Osteocyte (in vitro differentiated cells): ENCODE data around the gene ST8SIA5. TPM values are rescaled to one million over a fixed set of nuclear protein-coding genes. Genes with fewer than 3 reads are reported as not detected.

Experiments
- DNase-seq: peaks from one replicate; pipeline ENCODE4 v3.0.0; 2021; ENCODE audit warnings: mixed read lengths; ENCODE audit not compliant: unreplicated experiment; ENCODE audit errors: extremely low spot score
- H3K27ac Mint-ChIP-seq: one replicate; pipeline ENCODE4 v1.8.0; 2021; ENCODE audit warnings: mild to moderate bottlenecking, mixed read lengths; ENCODE audit not compliant: unreplicated experiment
- H3K27me3 Mint-ChIP-seq: one replicate; pipeline ENCODE4 v1.8.0; 2021; ENCODE audit warnings: mixed read lengths; ENCODE audit not compliant: unreplicated experiment
- H3K36me3 Mint-ChIP-seq: one replicate; pipeline ENCODE4 v1.8.0; 2021; ENCODE audit warnings: mixed read lengths; ENCODE audit not compliant: unreplicated experiment
- H3K4me1 Mint-ChIP-seq: one replicate; pipeline ENCODE4 v1.8.0; 2021; ENCODE audit warnings: mixed read lengths; ENCODE audit not compliant: unreplicated experiment
- H3K4me3 Mint-ChIP-seq: one replicate; pipeline ENCODE4 v1.8.0; 2021; ENCODE audit warnings: mild to moderate bottlenecking, moderate library complexity, mixed read lengths; ENCODE audit not compliant: unreplicated experiment
- H3K9me3 Mint-ChIP-seq: one replicate; pipeline ENCODE4 v1.8.0; 2021; ENCODE audit warnings: mixed read lengths; ENCODE audit not compliant: unreplicated experiment
- total RNA-seq: library from RNA; stranded (reverse); gene quantifications from 2 replicates; pipeline ENCODE4 v1.2.1, GENCODE V29; 2021
- TF ChIP-seq, protein P1 (sequence below): fragments of 200-600 bp; sonication (generic); IDR thresholded peaks from 2 replicates; pipeline ENCODE4 v1.5.0; 2021; ENCODE audit warnings: antibody characterized with exemption, mild to moderate bottlenecking, moderate library complexity

Gene ST8SIA5
- total RNA-seq, 1 donor from 2014 or later: 0.30 TPM

DNA sequence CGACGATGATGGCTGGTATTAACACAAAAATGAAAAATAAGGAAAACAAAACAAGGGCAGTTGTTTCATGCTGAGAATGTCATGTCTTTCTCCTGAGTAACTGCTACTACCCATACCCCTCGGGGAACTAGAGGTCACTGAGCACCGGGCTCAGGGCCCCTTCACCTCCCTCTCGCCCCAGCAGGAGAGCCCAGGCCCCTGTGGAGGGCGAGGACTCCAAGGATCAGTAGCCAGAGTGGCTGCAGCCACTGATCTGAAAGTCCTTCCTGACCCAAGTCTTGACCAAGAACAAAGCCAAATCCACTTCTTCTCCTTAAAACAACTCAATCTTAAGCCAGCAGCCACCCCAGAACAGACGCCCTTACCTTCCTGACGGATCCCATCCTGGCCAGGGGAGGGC is 25.5 kb downstream of the ST8SIA5 start:
- no peak overlapping the region for H3K4me3 Mint-ChIP-seq
- no peaks in the 10 kb centered on the region for H3K27me3 Mint-ChIP-seq
- peak; percentile 46 for DNase-seq
- TF ChIP-seq, protein P1, sequence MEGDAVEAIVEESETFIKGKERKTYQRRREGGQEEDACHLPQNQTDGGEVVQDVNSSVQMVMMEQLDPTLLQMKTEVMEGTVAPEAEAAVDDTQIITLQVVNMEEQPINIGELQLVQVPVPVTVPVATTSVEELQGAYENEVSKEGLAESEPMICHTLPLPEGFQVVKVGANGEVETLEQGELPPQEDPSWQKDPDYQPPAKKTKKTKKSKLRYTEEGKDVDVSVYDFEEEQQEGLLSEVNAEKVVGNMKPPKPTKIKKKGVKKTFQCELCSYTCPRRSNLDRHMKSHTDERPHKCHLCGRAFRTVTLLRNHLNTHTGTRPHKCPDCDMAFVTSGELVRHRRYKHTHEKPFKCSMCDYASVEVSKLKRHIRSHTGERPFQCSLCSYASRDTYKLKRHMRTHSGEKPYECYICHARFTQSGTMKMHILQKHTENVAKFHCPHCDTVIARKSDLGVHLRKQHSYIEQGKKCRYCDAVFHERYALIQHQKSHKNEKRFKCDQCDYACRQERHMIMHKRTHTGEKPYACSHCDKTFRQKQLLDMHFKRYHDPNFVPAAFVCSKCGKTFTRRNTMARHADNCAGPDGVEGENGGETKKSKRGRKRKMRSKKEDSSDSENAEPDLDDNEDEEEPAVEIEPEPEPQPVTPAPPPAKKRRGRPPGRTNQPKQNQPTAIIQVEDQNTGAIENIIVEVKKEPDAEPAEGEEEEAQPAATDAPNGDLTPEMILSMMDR: no peak
- no peak overlapping the region for H3K27ac Mint-ChIP-seq
- H3K9me3 Mint-ChIP-seq: peaks cover 20% of the 10 kb centered on the region
- no peaks in the 10 kb centered on the region for H3K4me1 Mint-ChIP-seq
- H3K36me3 Mint-ChIP-seq: no peaks in the 10 kb centered on the region

DNA sequence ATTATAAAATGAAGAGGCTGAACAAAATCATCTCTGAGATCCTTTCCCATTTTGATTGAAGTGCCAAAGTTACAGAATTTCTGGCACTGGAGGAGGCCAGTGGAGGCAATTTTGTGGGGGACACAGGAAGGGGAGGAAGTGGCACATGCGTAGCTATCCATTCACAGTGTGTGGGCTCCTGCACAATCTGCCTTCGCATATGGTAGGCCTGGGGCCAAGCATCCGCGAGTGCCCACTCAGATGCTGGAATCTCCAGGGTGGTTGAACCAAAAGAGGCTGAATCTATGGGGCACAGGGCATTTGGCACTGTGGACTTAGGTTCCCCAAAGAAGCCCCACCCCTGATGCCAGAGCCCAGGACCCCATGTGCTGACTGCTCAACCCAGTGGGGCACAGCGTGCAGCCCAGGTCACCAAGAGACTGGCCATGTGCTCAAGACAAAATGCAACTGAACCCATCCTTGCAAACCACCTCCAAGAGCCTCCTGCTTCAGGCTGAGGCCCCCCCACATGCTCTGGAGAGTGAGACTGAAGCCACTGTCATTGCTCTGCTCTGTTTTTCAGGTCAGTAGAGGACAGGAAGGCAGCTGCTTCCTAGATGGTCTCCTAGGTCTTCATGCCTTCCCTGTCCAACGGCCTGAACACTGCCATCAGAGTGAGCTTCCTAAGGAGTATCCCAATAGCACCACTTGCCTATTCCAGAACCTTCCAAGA is 28.5 kb downstream of the ST8SIA5 start:
- Mint-ChIP-seq H3K9me3 (peaks cover 20% of the 10 kb centered on the region), H3K36me3 (no peaks in the 10 kb centered on the region), H3K4me3 (no peak overlapping the region), H3K27ac (no peak overlapping the region), H3K27me3 (no peaks in the 10 kb centered on the region), H3K4me1 (no peaks in the 10 kb centered on the region)
- peak; percentile 71 for DNase-seq
- TF ChIP-seq, protein P1: no peak

- DNase-seq: peak; percentile 19
- Mint-ChIP-seq H3K4me1 (no peaks in the 10 kb centered on the region), H3K27me3 (peaks cover 2% of the 10 kb centered on the region), H3K9me3 (peaks cover 20% of the 10 kb centered on the region), H3K4me3 (no peak overlapping the region), H3K36me3 (no peaks in the 10 kb centered on the region), H3K27ac (no peak overlapping the region)
- TF ChIP-seq, protein P1: no peak
Measured at GRCh38 chr18:46727177-46727576, 29.7 kb downstream of the ST8SIA5 start.

GRCh38 chr18:46725310-46725709 is 31.5 kb downstream of the ST8SIA5 start:
- H3K27ac Mint-ChIP-seq: no peak overlapping the region
- DNase-seq: peak; percentile 5
- TF ChIP-seq, protein P1: no peak
- peaks cover 13% of the 10 kb centered on the region for H3K9me3 Mint-ChIP-seq
- no peaks in the 10 kb centered on the region for H3K4me1 Mint-ChIP-seq
- peaks cover 2% of the 10 kb centered on the region for H3K27me3 Mint-ChIP-seq
- no peak overlapping the region for H3K4me3 Mint-ChIP-seq
- H3K36me3 Mint-ChIP-seq: no peaks in the 10 kb centered on the region

- Mint-ChIP-seq H3K4me3 (no peak overlapping the region), H3K27ac (no peak overlapping the region), H3K4me1 (no peaks in the 10 kb centered on the region), H3K9me3 (peaks cover 2% of the 10 kb centered on the region), H3K27me3 (peaks cover 2% of the 10 kb centered on the region), H3K36me3 (no peaks in the 10 kb centered on the region)
- TF ChIP-seq, protein P1: no peak
- peak; percentile 67 for DNase-seq
Measured at GRCh38 chr18:46723856-46724415, 32.9 kb downstream of the ST8SIA5 start.
